ENCODE results near the gene DCUN1D2.

- TF ChIP-seq CTCF (IDR thresholded peaks at IDR 0.05) = no peak
- no peak for TF ChIP-seq POLR2A (IDR thresholded peaks at IDR 0.05)
- TF ChIP-seq POLR2AphosphoS5 (IDR thresholded peaks at IDR 0.05) = no peak
These were observed 44.9 kb upstream of the DCUN1D2 start for GRCh38 chr13:113535381-113535781.

Data from breast epithelium (tissue), 3 donors.